ENCODE results near the gene MTARC2.
"Not testable (repeated sequence)": the region's sequence is repeated elsewhere in the genome, so short reads cannot be mapped to it uniquely, and the experiment has no call there.

MTARC2 gene

GRCh38 chr1:220732621-220733020 is 15.5 kb upstream of the MTARC2 start:
- DNase-seq (ENCODE audit: low read depth) = no peak

GRCh38 chr1:220733086-220733601 is 15.0 kb upstream of the MTARC2 start:
- peak; percentile 87 for DNase-seq (ENCODE audit: low read depth)

GRCh38 chr1:220734571-220735326 is 13.4 kb upstream of the MTARC2 start:
- DNase-seq (ENCODE audit: low read depth) = peak; percentile 41

GRCh38 chr1:220736283-220736682 is 11.8 kb upstream of the MTARC2 start:
- DNase-seq (ENCODE audit: low read depth) = not testable (repeated sequence)

- DNase-seq (ENCODE audit: low read depth) = no peak
These were observed 6.8 kb upstream of the MTARC2 start for GRCh38 chr1:220741349-220741748.

- DNase-seq (ENCODE audit: low read depth) = no peak
These were observed 6.3 kb upstream of the MTARC2 start for GRCh38 chr1:220741825-220742224.

GRCh38 chr1:220742520-220742919 is 5.6 kb upstream of the MTARC2 start:
- DNase-seq (ENCODE audit: low read depth) = no peak

- DNase-seq (ENCODE audit: low read depth) = no peak
These were observed 1.3 kb upstream of the MTARC2 start for GRCh38 chr1:220746851-220747250.

- no peak for DNase-seq (ENCODE audit: low read depth)
These were observed 559 bp upstream of the MTARC2 start for GRCh38 chr1:220747437-220748088.

- no peak for DNase-seq (ENCODE audit: low read depth)
These were observed 814 bp downstream of the MTARC2 start for GRCh38 chr1:220748936-220749335.

DNA sequence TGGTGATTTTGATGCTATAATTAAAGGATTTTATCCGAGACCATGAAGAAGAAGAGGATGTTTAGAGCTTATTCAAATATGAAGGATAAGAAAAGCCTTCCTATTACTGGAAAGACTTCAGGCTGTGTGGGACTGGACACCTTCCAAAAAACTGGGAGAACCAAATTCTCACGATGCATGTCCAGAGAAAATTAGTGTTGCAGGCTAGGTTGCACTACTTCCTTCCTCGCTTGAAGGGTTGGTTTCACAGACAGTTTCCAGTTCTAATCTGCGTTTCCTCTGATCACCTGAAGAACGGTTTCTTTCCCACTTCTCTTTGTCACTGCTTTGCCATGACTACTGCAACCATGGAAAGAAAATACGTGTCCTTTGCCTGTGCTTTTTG is 2.0 kb downstream of the MTARC2 start:
- no peak for DNase-seq (ENCODE audit: low read depth)

DNA sequence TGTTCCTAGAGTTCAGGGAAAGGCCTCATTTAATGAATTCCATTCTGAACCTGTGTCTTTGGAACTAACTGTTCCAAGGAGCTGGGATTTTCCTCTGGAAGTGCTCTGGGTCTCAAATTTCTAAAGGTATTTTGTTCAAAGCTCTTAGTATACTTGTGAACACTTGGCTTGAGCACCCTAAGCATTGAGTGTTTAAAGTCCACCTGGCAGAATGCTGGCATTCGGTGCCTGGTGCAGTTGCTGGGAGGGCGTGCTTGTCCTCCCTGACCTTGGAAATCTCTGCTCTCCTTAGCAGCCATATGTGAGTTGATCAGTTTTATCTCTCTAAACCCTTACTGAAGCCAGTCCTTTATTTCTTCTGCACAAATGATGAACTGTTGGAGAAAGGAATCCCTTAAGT is 3.0 kb downstream of the MTARC2 start:
- no peak for DNase-seq (ENCODE audit: low read depth)

DNA sequence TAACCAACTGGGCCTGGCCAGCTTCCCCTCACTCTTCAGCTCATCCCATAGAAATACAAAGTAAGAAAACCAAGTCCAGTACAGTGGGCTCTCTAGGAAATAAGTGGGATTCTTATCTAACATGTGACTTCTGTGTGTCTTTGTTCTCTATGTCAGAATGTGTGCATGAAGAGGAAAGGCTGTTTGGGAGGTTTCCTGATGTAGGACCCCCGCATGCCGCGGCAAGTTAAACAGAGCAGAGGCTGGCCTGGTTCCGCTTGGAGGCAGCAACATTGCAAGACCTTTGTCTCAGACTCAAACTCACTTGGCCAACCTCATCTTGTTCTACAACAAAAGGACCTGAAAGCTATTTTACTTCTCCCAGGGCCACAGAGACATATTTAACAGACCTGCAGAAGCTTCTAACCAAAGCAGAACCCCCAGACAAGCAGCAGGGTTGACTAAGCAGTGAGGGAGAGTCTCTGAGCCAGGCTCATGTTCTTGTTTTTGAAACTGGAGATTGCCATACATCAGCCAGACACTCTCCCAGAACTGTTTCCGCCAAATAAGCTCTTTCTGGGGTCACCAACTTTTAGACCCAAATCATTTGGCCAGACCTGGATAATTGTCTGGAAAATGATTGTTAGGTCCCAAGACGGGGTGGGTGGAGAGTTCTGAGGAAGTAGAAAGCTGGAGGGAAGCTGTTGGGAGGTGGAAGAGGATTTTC is 6.2 kb downstream of the MTARC2 start:
- DNase-seq (ENCODE audit: low read depth) = no peak

DNA sequence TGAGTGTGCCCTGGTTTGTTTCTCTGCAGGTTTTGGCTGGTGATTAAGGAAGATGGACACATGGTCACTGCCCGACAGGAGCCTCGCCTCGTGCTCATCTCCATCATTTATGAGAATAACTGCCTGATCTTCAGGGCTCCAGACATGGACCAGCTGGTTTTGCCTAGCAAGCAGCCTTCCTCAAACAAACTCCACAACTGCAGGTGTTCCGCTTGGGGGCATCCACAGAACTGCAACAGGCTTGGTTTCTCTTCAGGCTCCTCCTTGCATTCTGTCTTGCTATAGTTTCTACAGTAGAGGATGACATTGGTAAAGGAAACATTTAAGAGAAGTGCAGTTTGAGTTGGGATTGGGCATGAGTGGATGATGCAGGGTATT is 6.8 kb downstream of the MTARC2 start:
- DNase-seq (ENCODE audit: low read depth) = no peak

- no peak for DNase-seq (ENCODE audit: low read depth)
These were observed 7.2 kb downstream of the MTARC2 start for GRCh38 chr1:220755309-220755708.

DNA sequence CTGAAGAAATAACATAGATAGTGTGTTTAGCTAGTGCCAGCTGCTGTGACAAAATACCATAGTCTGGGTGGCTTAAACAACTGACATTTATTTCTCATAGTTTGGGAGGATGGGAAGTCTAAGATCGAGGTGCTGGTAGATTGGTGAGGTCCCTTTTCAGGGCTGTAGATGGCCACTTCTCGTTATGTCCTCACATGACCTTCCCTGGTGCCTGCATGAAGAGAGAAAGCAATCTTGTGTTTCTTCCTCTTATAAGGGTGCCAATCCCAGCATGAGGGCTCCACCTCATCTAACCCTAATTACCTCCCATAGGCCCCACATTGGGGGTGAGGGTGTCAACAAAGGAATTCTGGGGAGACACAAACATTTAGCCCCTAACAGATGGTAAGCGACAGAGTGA is 9.3 kb downstream of the MTARC2 start:
- no peak for DNase-seq (ENCODE audit: low read depth)

DNA sequence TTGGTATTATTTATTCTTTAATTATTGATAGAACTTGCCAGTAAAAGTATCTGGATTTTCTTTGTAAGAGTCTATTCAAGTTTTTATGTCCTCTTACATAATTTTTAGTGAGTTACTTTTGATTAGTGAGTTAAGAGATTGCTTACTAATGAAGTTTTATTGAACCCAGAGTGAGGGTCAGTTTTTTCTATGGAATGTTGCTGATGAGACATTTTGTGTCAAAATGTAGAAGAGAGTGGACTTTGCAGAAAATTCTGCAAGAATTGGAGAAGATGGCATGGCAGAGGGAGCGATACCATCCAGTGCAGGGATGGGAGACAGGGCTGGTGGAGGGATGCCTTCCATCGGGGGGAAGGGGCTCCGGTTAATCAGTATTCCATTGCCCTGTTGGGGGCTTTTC is 11.0 kb downstream of the MTARC2 start:
- DNase-seq (ENCODE audit: low read depth) = no peak

- DNase-seq (ENCODE audit: low read depth) = no peak
These were observed 13.7 kb downstream of the MTARC2 start for GRCh38 chr1:220761688-220762427.

DNA sequence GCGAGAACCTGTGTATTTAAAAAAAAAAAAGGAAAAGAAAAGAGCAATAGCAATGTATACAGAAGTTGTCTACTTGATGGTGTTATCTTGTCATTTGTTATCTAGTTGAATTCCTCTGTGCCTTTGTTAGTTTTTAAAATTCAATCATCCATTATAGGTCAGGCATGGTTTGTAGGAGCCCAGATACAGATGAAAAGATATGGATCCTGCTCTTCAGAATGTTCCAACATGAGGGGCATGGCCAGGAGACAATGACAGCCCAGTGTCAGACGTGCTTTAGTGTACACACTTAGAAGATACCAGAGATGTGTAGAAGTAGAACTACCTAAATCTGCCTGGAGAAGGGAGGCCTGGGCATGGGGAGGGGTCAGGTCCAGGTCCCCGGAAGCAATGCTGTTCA is 16.6 kb downstream of the MTARC2 start:
- no peak for DNase-seq (ENCODE audit: low read depth)

GRCh38 chr1:220767312-220768125 is 19.4 kb downstream of the MTARC2 start:
- no peak for DNase-seq (ENCODE audit: low read depth)

GRCh38 chr1:220768126-220768601 is 20.0 kb downstream of the MTARC2 start:
- DNase-seq (ENCODE audit: low read depth) = no peak

All from fibroblast of the conjunctiva (primary cell).